Measurements from ENCODE around the gene CTNND1.

Gene CTNND1

GRCh38 chr11:57763568-57763967 is 2.0 kb downstream of the CTNND1 start:
- no peak overlapping the region for H3K23ac ChIP-seq (ENCODE audit: low read depth, low read length, poor library complexity)
- no peak overlapping the region for H2BK12ac ChIP-seq (ENCODE audit: low read length)
- peaks cover 4 to 7% of the 10 kb centered on the region in 2 donors for H3K4me1 ChIP-seq (ENCODE audit: control insufficient read depth in 2 of 2, insufficient read depth in 1 of 2, low read depth in 1 of 2, low read length in 2 of 2)
- no peak for DNase-seq (ENCODE audit: low spot score)
- H3K14ac ChIP-seq (ENCODE audit: low read length), result no peak overlapping the region
- no peak overlapping the region for H3K18ac ChIP-seq (ENCODE audit: low read length)
- no peak overlapping the region for H4K91ac ChIP-seq (ENCODE audit: low read depth, low read length, poor library complexity)
- no peaks in the 10 kb centered on the region for H3K9me3 ChIP-seq (replicated peaks in 1 of 2; ENCODE audit: control insufficient read depth in 2 of 2, insufficient read depth in 1 of 2, low read depth in 1 of 2, low read length in 2 of 2)
- no peak overlapping the region for H3K4ac ChIP-seq (ENCODE audit: low read length)
- H4K8ac ChIP-seq (ENCODE audit: low read depth, low read length), result no peak overlapping the region
- no peak overlapping the region for H2BK5ac ChIP-seq (ENCODE audit: low read length)
- no peak overlapping the region for H2BK15ac ChIP-seq (ENCODE audit: low read length)
- H3K36me3 ChIP-seq (replicated peaks in 1 of 2; ENCODE audit: control insufficient read depth in 2 of 2, insufficient read depth in 2 of 2, low read length in 2 of 2), result peaks cover 0 to 9% of the 10 kb centered on the region in 2 donors
- H2AFZ ChIP-seq (ENCODE audit: low read length), result no peak overlapping the region
- peak overlapping the region; percentile 77 to 82 for H3K4me3 ChIP-seq (ENCODE audit: low read length in 2 of 2)
- H3K27ac ChIP-seq (replicated peaks; ENCODE audit: low read length), result no peak overlapping the region
- H2AK5ac ChIP-seq (ENCODE audit: low read depth, low read length), result no peak overlapping the region
- WGBS, 2 donors (ENCODE audit: extremely low coverage in 2 of 2, insufficient read length in 2 of 2, insufficient replicate concordance in 1 of 2), result no CpG with 5 or more reads among the region's 1 CpG
- no peak overlapping the region for H3K9ac ChIP-seq (ENCODE audit: low read depth, low read length, poor library complexity)
- peak overlapping the region; percentile 68 for H3K4me2 ChIP-seq (ENCODE audit: insufficient read depth, low read length, poor library complexity, severe bottlenecking)
- no peaks in the 10 kb centered on the region for H3K79me1 ChIP-seq (ENCODE audit: low read depth, low read length)
- no peaks in the 10 kb centered on the region for H3K27me3 ChIP-seq (ENCODE audit: control insufficient read depth in 3 of 3, insufficient read depth in 3 of 3, low read depth in 1 of 3, low read length in 3 of 3)
- no peak overlapping the region for H2BK120ac ChIP-seq (ENCODE audit: low read depth, low read length)

GRCh38 chr11:57764021-57764420 is 2.4 kb downstream of the CTNND1 start:
- Histone ChIP-seq H3K27me3 (ENCODE audit: control insufficient read depth in 3 of 3, insufficient read depth in 3 of 3, low read depth in 1 of 3, low read length in 3 of 3) (no peaks in the 10 kb centered on the region), H3K23ac (ENCODE audit: low read depth, low read length, poor library complexity) (no peak overlapping the region), H4K8ac (ENCODE audit: low read depth, low read length) (no peak overlapping the region), H4K91ac (ENCODE audit: low read depth, low read length, poor library complexity) (no peak overlapping the region), H2BK15ac (ENCODE audit: low read length) (no peak overlapping the region), H3K27ac (replicated peaks; ENCODE audit: low read length) (no peak overlapping the region), H3K36me3 (replicated peaks in 1 of 2; ENCODE audit: control insufficient read depth in 2 of 2, insufficient read depth in 2 of 2, low read length in 2 of 2) (peaks cover 0 to 11% of the 10 kb centered on the region in 2 donors), H3K4me1 (ENCODE audit: control insufficient read depth in 2 of 2, insufficient read depth in 1 of 2, low read depth in 1 of 2, low read length in 2 of 2) (peaks cover 4 to 7% of the 10 kb centered on the region in 2 donors), H2BK5ac (ENCODE audit: low read length) (no peak overlapping the region), H2AFZ (ENCODE audit: low read length) (no peak overlapping the region), H3K4ac (ENCODE audit: low read length) (no peak overlapping the region), H2BK120ac (ENCODE audit: low read depth, low read length) (no peak overlapping the region), H2AK5ac (ENCODE audit: low read depth, low read length) (no peak overlapping the region), H3K4me2 (ENCODE audit: insufficient read depth, low read length, poor library complexity, severe bottlenecking) (peak overlapping the region; percentile 68), H3K9me3 (replicated peaks in 1 of 2; ENCODE audit: control insufficient read depth in 2 of 2, insufficient read depth in 1 of 2, low read depth in 1 of 2, low read length in 2 of 2) (no peaks in the 10 kb centered on the region), H3K4me3 (ENCODE audit: low read length in 2 of 2) (peak overlapping the region; percentile 77 to 82), H3K9ac (ENCODE audit: low read depth, low read length, poor library complexity) (no peak overlapping the region), H2BK12ac (ENCODE audit: low read length) (no peak overlapping the region), H3K18ac (ENCODE audit: low read length) (no peak overlapping the region), H3K14ac (ENCODE audit: low read length) (no peak overlapping the region), H3K79me1 (ENCODE audit: low read depth, low read length) (no peaks in the 10 kb centered on the region)
- WGBS, 2 donors (ENCODE audit: extremely low coverage in 2 of 2, insufficient read length in 2 of 2, insufficient replicate concordance in 1 of 2), result no CpG with 5 or more reads among the region's 4 CpGs
- DNase-seq (ENCODE audit: low spot score), result no peak

- no peak overlapping the region for H3K23ac ChIP-seq (ENCODE audit: low read depth, low read length, poor library complexity)
- H2BK5ac ChIP-seq (ENCODE audit: low read length), result no peak overlapping the region
- H3K4me1 ChIP-seq (ENCODE audit: control insufficient read depth in 2 of 2, insufficient read depth in 1 of 2, low read depth in 1 of 2, low read length in 2 of 2), result peaks cover 4 to 7% of the 10 kb centered on the region in 2 donors
- no peaks in the 10 kb centered on the region for H3K27me3 ChIP-seq (ENCODE audit: control insufficient read depth in 3 of 3, insufficient read depth in 3 of 3, low read depth in 1 of 3, low read length in 3 of 3)
- peaks cover 0 to 15% of the 10 kb centered on the region in 2 donors for H3K36me3 ChIP-seq (replicated peaks in 1 of 2; ENCODE audit: control insufficient read depth in 2 of 2, insufficient read depth in 2 of 2, low read length in 2 of 2)
- no peak overlapping the region for H3K9ac ChIP-seq (ENCODE audit: low read depth, low read length, poor library complexity)
- no peak overlapping the region for H2BK12ac ChIP-seq (ENCODE audit: low read length)
- no peak overlapping the region for H3K18ac ChIP-seq (ENCODE audit: low read length)
- H3K4me2 ChIP-seq (ENCODE audit: insufficient read depth, low read length, poor library complexity, severe bottlenecking), result no peak overlapping the region
- no peaks in the 10 kb centered on the region for H3K79me1 ChIP-seq (ENCODE audit: low read depth, low read length)
- no peak overlapping the region for H3K14ac ChIP-seq (ENCODE audit: low read length)
- no peak overlapping the region for H2AFZ ChIP-seq (ENCODE audit: low read length)
- H4K8ac ChIP-seq (ENCODE audit: low read depth, low read length), result no peak overlapping the region
- no CpG with 5 or more reads among the region's 2 CpGs for WGBS, 2 donors (ENCODE audit: extremely low coverage in 2 of 2, insufficient read length in 2 of 2, insufficient replicate concordance in 1 of 2)
- no peak for DNase-seq (ENCODE audit: low spot score)
- H3K27ac ChIP-seq (replicated peaks; ENCODE audit: low read length), result no peak overlapping the region
- no peak overlapping the region for H4K91ac ChIP-seq (ENCODE audit: low read depth, low read length, poor library complexity)
- no peak overlapping the region for H3K4ac ChIP-seq (ENCODE audit: low read length)
- no peak overlapping the region for H2BK15ac ChIP-seq (ENCODE audit: low read length)
- peaks cover 0 to 4% of the 10 kb centered on the region in 2 donors for H3K9me3 ChIP-seq (replicated peaks in 1 of 2; ENCODE audit: control insufficient read depth in 2 of 2, insufficient read depth in 1 of 2, low read depth in 1 of 2, low read length in 2 of 2)
- peak overlapping the region in 1 of 2 donors; percentile 82 for H3K4me3 ChIP-seq (ENCODE audit: low read length in 2 of 2)
- no peak overlapping the region for H2AK5ac ChIP-seq (ENCODE audit: low read depth, low read length)
- no peak overlapping the region for H2BK120ac ChIP-seq (ENCODE audit: low read depth, low read length)
Measured at GRCh38 chr11:57764566-57764965, 3.0 kb downstream of the CTNND1 start.

- Histone ChIP-seq H3K9me3 (replicated peaks in 1 of 2; ENCODE audit: control insufficient read depth in 2 of 2, insufficient read depth in 1 of 2, low read depth in 1 of 2, low read length in 2 of 2) (peaks cover 0 to 6% of the 10 kb centered on the region in 2 donors), H3K18ac (ENCODE audit: low read length) (no peak overlapping the region), H3K4me1 (ENCODE audit: control insufficient read depth in 2 of 2, insufficient read depth in 1 of 2, low read depth in 1 of 2, low read length in 2 of 2) (peaks cover 4 to 7% of the 10 kb centered on the region in 2 donors), H3K36me3 (replicated peaks in 1 of 2; ENCODE audit: control insufficient read depth in 2 of 2, insufficient read depth in 2 of 2, low read length in 2 of 2) (peaks cover 0 to 18% of the 10 kb centered on the region in 2 donors), H3K27ac (replicated peaks; ENCODE audit: low read length) (no peak overlapping the region), H3K4me3 (ENCODE audit: low read length in 2 of 2) (peak overlapping the region in 1 of 2 donors; percentile 82), H4K91ac (ENCODE audit: low read depth, low read length, poor library complexity) (no peak overlapping the region), H2AK5ac (ENCODE audit: low read depth, low read length) (no peak overlapping the region), H2BK5ac (ENCODE audit: low read length) (no peak overlapping the region), H2AFZ (ENCODE audit: low read length) (no peak overlapping the region), H3K14ac (ENCODE audit: low read length) (no peak overlapping the region), H3K79me1 (ENCODE audit: low read depth, low read length) (no peaks in the 10 kb centered on the region), H3K4ac (ENCODE audit: low read length) (no peak overlapping the region), H2BK120ac (ENCODE audit: low read depth, low read length) (no peak overlapping the region), H2BK15ac (ENCODE audit: low read length) (no peak overlapping the region), H3K9ac (ENCODE audit: low read depth, low read length, poor library complexity) (no peak overlapping the region), H3K27me3 (ENCODE audit: control insufficient read depth in 3 of 3, insufficient read depth in 3 of 3, low read depth in 1 of 3, low read length in 3 of 3) (no peaks in the 10 kb centered on the region), H2BK12ac (ENCODE audit: low read length) (no peak overlapping the region), H3K23ac (ENCODE audit: low read depth, low read length, poor library complexity) (no peak overlapping the region), H4K8ac (ENCODE audit: low read depth, low read length) (no peak overlapping the region), H3K4me2 (ENCODE audit: insufficient read depth, low read length, poor library complexity, severe bottlenecking) (no peak overlapping the region)
- no peak for DNase-seq (ENCODE audit: low spot score)
- WGBS, 2 donors (ENCODE audit: extremely low coverage in 2 of 2, insufficient read length in 2 of 2, insufficient replicate concordance in 1 of 2), result no CpG with 5 or more reads among the region's 2 CpGs
Measured at GRCh38 chr11:57764972-57765371, 3.4 kb downstream of the CTNND1 start.
